Gastrocnemius medialis (tissue), 4 donors: ENCODE data around the gene SPTLC3.

Experiments used
- CTCF ChIP-seq, 5 experiments: fragments of 450-650 bp in 3 of 5; fragments of 200-600 bp in 2 of 5; sonication (generic) in 2 of 5; IDR thresholded peaks in 4 of 5; conservative IDR thresholded peaks in 1 of 5; 1 replicate in 4 of 5; 2 replicates in 1 of 5; pipeline ENCODE4 v1.5.1; 2016 to 2019; ENCODE audit warnings: antibody characterized with exemption in 5 of 5, mild to moderate bottlenecking in 3 of 5, moderate library complexity in 3 of 5
- POLR2A ChIP-seq, 2 donors: fragments of 450-650 bp; IDR thresholded peaks; one replicate each; pipeline ENCODE4 v1.6.1; 2017; ENCODE audit warnings: antibody characterized with exemption in 2 of 2, mild to moderate bottlenecking in 2 of 2, moderate library complexity in 2 of 2

- TF ChIP-seq POLR2A (IDR thresholded peaks at IDR 0.05) (no peak), CTCF (IDR thresholded peaks at IDR 0.05 in 4 of 5, conservative IDR thresholded peaks at IDR 0.05 in 1 of 5) (no peak)
These were observed 204.0 kb downstream of the SPTLC3 start for GRCh38 chr20:13212750-13213149.
